Natural killer cell (primary cell): ENCODE results near the gene NFE2. TPM values are rescaled to one million over a fixed set of nuclear protein-coding genes. Genes with fewer than 3 reads are reported as not detected.

Source experiments
- ATAC-seq, 3 donors: fragments of 150-1000 bp in 2 of 3; fragments of 200-7000 bp in 1 of 3; cut with Tn5 transposase; 1 replicate in 1 of 3; 2 replicates in 2 of 3; pipeline ENCODE4 v1.10.0; 2021; ENCODE audit warnings: mild to moderate bottlenecking in 2 of 3, moderate library complexity in 2 of 3
- DNase-seq, 2 donors: peaks; one replicate each; pipeline versions ENCODE4 v3.0.0 to v3.0.0-alpha.2; 2013 to 2021; ENCODE audit warnings: mixed read lengths in 1 of 2
- H3K27ac ChIP-seq: one replicate; pipeline ENCODE4 v1.5.1; 2013; ENCODE audit warnings: mild to moderate bottlenecking, low read length
- H3K27me3 ChIP-seq: one replicate; pipeline ENCODE4 v1.6.1; 2013; ENCODE audit warnings: low read length; ENCODE audit not compliant: control insufficient read depth, insufficient read depth
- H3K36me3 ChIP-seq: one replicate; pipeline ENCODE4 v1.6.1; 2013; ENCODE audit warnings: low read length; ENCODE audit not compliant: control insufficient read depth, insufficient read depth
- H3K4me1 ChIP-seq: one replicate; pipeline ENCODE4 v1.6.1; 2013; ENCODE audit warnings: low read length; ENCODE audit not compliant: control insufficient read depth, insufficient read depth
- H3K4me3 ChIP-seq: one replicate; pipeline ENCODE4 v1.5.1; 2013; ENCODE audit warnings: low read length
- H3K9me3 ChIP-seq: one replicate; pipeline ENCODE4 v1.6.1; 2013; ENCODE audit warnings: low read length; ENCODE audit not compliant: control insufficient read depth, insufficient read depth
- H3K27ac Mint-ChIP-seq, 2 donors: one replicate each; pipeline ENCODE4 v1.8.0; 2022; ENCODE audit warnings: mild to moderate bottlenecking in 2 of 2, mixed read lengths in 2 of 2, moderate library complexity in 1 of 2
- H3K27me3 Mint-ChIP-seq, 2 donors: one replicate each; pipeline ENCODE4 v1.8.0; 2022; ENCODE audit warnings: low read depth in 2 of 2, mixed read lengths in 2 of 2
- H3K36me3 Mint-ChIP-seq: one replicate; pipeline ENCODE4 v1.8.0; 2022; ENCODE audit warnings: mixed read lengths
- H3K4me1 Mint-ChIP-seq, 2 donors: one replicate each; pipeline ENCODE4 v1.8.0; 2022; ENCODE audit warnings: mixed read lengths in 2 of 2
- H3K4me3 Mint-ChIP-seq: one replicate; pipeline ENCODE4 v1.8.0; 2022; ENCODE audit warnings: mild to moderate bottlenecking, moderate library complexity, mixed read lengths
- H3K9me3 Mint-ChIP-seq, 2 donors: one replicate each; pipeline ENCODE4 v1.8.0; 2022; ENCODE audit warnings: mixed read lengths in 2 of 2
- CTCF ChIP-seq: fragments of 200-600 bp; IDR thresholded peaks from one replicate; pipeline ENCODE4 v1.8.0; 2022; ENCODE audit warnings: antibody characterized with exemption
- WGBS: methylation state at CpG from one replicate; pipeline ENCODE4 v1.1.7; 2013; ENCODE audit warnings: missing lambda C conversion rate; ENCODE audit not compliant: insufficient coverage; 5-methylcytosine and 5-hydroxymethylcytosine counted together
- intact Hi-C: fragments of 100-400 bp; cut with micrococcal nuclease; formaldehyde crosslinking; loops from one replicate; pipeline ENCODE4 v1.14.2; 2022
- total RNA-seq, 4 donors: library from RNA; stranded (reverse); fragments of 120-200 nt in 1 of 4; gene quantifications; one replicate each; pipeline versions ENCODE4 v1.2.3 to v1.2.4, GENCODE V29; 2013 to 2022

NFE2 gene
- total RNA-seq, 3 donors from 2014 or later (not counting 1 experiment from before 2014, with no cell fraction given), result 2.0 to 15.4 (median 2.0) TPM

GRCh38 chr12:54301428-54302048 is 723 bp upstream of the NFE2 start:
- peaks cover 11% of the 10 kb centered on the region for H3K27me3 ChIP-seq
- TF ChIP-seq CTCF, result no peak
- intact Hi-C loops, result no loop called here
- Mint-ChIP-seq H3K36me3 (no peaks in the 10 kb centered on the region), H3K9me3 (no peaks in the 10 kb centered on the region), H3K4me1 (peaks cover 43 to 72% of the 10 kb centered on the region in 2 donors), H3K27me3 (peaks cover 6 to 16% of the 10 kb centered on the region in 2 donors), H3K27ac (peak overlapping the region in 1 of 2 donors; percentile 38), H3K4me3 (peak overlapping the region; percentile 58)
- H3K36me3 ChIP-seq, result no peaks in the 10 kb centered on the region
- ATAC-seq, result no peak
- H3K4me3 ChIP-seq, result no peak overlapping the region
- peaks cover 45% of the 10 kb centered on the region for H3K4me1 ChIP-seq
- H3K9me3 ChIP-seq, result no peaks in the 10 kb centered on the region
- no peak overlapping the region for H3K27ac ChIP-seq
- no peak for DNase-seq
- WGBS, result 100% methylated on average over 1 of the region's 1 CpG

- Histone ChIP-seq H3K27me3 (peaks cover 11% of the 10 kb centered on the region), H3K9me3 (no peaks in the 10 kb centered on the region), H3K4me1 (peaks cover 41% of the 10 kb centered on the region), H3K4me3 (no peak overlapping the region), H3K27ac (no peak overlapping the region), H3K36me3 (no peaks in the 10 kb centered on the region)
- 15% methylated on average over 2 of the region's 3 CpGs for WGBS
- H3K36me3 Mint-ChIP-seq, result no peaks in the 10 kb centered on the region
- H3K27me3 Mint-ChIP-seq, result peaks cover 6 to 16% of the 10 kb centered on the region in 2 donors
- peaks cover 47 to 76% of the 10 kb centered on the region in 2 donors for H3K4me1 Mint-ChIP-seq
- no peak for DNase-seq
- intact Hi-C loops, result no loop called here
- H3K9me3 Mint-ChIP-seq, result no peaks in the 10 kb centered on the region
- H3K4me3 Mint-ChIP-seq, result peak overlapping the region; percentile 2
- no peak for TF ChIP-seq CTCF
- no peak for ATAC-seq
- no peak overlapping the region for H3K27ac Mint-ChIP-seq
These were observed 537 bp downstream of the NFE2 start for GRCh38 chr12:54300225-54300731.

GRCh38 chr12:54299515-54300224 is 1.1 kb downstream of the NFE2 start:
- Histone ChIP-seq H3K4me1 (peaks cover 35% of the 10 kb centered on the region), H3K27ac (no peak overlapping the region), H3K36me3 (no peaks in the 10 kb centered on the region), H3K27me3 (peaks cover 11% of the 10 kb centered on the region), H3K9me3 (no peaks in the 10 kb centered on the region), H3K4me3 (no peak overlapping the region)
- intact Hi-C loops, result no loop called here
- DNase-seq (no peak), ATAC-seq (no peak)
- peaks cover 6 to 16% of the 10 kb centered on the region in 2 donors for H3K27me3 Mint-ChIP-seq
- H3K9me3 Mint-ChIP-seq, result no peaks in the 10 kb centered on the region
- no peaks in the 10 kb centered on the region for H3K36me3 Mint-ChIP-seq
- no peak for TF ChIP-seq CTCF
- H3K4me3 Mint-ChIP-seq, result peak overlapping the region; percentile 2
- peaks cover 52 to 75% of the 10 kb centered on the region in 2 donors for H3K4me1 Mint-ChIP-seq
- H3K27ac Mint-ChIP-seq, result no peak overlapping the region
- WGBS, result 21% methylated on average over 7 of the region's 8 CpGs
